C4-2B (cell line): ENCODE results near the gene PPP2R1A.

Experiments used
- H3K27ac ChIP-seq: fragments of 450-650 bp; 2 replicates; pipeline ENCODE4 v1.5.1; 2017
- ZFX ChIP-seq: fragments of 450-650 bp; IDR thresholded peaks from 2 replicates; pipeline ENCODE4 v1.6.1; 2017
- TF ChIP-seq, protein P1 (sequence below): fragments of 450-650 bp; conservative IDR thresholded peaks from 2 replicates; pipeline ENCODE4 v1.5.1; 2017; ENCODE audit warnings: mild to moderate bottlenecking

Gene PPP2R1A

DNA sequence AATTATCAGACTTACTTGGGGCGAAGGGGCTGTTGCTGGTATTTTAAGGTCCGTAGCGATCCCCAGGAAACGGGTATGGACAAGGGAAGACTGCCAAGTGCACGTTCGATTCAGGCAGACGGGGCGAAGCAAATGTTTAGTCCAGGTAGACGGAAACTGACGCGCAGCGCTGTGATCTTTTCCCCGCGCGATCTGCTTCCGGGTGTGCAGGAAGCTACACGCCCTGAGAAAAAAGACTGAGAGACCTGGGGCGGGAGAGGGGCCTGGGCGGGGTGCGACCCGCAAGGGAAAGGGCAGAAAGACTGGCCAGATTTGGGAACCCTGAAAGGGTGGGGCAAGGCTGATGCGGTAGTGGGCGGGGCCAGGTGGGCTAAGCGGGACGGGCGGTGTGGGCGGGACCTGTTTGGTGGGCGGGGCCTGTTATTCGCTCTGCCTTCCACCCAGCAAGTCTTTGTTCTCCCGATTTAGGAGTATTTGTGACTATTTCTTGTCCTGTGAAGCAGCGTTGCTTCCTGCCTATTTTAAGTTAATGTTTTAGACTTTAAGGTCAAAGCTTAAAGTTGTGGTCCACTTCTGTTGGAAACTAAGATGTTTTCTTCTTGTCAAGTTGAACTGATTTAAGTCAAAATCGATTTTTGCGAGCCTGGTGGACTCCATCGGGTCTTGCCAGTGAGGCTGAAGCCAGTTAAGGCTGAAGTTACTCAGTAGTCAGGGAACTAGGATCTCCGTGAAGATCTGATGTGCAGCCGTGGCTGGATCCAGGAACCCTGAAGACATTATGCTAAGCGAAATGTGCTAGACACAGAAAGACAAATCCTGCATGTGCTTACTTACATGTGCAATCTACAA lies 18.3 kb upstream of the PPP2R1A start, which contains the start of gene ZNF836:
Gene ZNF836, minus strand, starts transcription at position 301 of the 849 bp plus-strand sequence. CDS start 3,549 bp downstream, outside the sequence.
- no peak for TF ChIP-seq ZFX
- TF ChIP-seq, protein P1, sequence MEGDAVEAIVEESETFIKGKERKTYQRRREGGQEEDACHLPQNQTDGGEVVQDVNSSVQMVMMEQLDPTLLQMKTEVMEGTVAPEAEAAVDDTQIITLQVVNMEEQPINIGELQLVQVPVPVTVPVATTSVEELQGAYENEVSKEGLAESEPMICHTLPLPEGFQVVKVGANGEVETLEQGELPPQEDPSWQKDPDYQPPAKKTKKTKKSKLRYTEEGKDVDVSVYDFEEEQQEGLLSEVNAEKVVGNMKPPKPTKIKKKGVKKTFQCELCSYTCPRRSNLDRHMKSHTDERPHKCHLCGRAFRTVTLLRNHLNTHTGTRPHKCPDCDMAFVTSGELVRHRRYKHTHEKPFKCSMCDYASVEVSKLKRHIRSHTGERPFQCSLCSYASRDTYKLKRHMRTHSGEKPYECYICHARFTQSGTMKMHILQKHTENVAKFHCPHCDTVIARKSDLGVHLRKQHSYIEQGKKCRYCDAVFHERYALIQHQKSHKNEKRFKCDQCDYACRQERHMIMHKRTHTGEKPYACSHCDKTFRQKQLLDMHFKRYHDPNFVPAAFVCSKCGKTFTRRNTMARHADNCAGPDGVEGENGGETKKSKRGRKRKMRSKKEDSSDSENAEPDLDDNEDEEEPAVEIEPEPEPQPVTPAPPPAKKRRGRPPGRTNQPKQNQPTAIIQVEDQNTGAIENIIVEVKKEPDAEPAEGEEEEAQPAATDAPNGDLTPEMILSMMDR = no peak
- H3K27ac ChIP-seq = peak within 1 kb of the TSS; percentile 62

DNA sequence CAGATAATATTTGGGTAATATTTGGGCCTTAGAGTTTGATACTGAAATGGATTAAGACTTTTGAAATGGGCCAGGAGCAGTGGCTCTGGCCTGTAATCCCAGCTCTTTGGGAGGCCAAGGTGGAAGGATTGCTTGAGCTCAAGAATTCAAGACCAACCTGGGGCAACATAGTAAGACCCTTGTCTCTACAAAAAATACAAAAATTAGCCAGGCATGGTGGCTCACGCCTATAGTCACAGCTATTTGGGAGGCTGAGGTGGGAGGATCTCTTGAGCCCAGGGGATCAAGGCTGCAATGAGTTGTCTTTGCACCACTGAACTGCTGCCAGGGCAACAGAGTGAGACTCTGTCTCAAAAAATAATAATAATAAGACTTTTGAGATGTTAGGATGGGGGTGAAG lies 17.5 kb upstream of the PPP2R1A start:
- no peak overlapping the region for H3K27ac ChIP-seq

DNA sequence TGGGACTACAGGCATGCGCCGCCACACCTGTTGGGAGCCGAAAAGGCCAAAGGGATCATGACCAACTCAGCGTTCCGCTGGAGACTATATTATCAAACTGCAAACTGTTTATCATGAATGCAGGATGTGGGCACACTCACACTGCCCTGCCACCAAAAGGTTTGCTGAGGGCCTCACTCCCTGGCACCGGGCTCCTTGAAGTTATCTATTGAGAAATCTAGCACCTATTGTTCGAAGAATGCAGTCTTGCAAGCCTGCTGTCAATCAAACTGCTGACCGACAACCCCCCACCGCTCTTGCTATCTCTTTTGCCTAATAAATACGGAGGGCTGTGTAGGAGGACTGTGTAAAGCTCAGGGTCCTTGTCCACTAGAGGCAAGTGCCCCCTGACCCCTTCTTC lies 13.3 kb upstream of the PPP2R1A start:
- H3K27ac ChIP-seq = no peak overlapping the region
- TF ChIP-seq, protein P1 = no peak
- no peak for TF ChIP-seq ZFX

More for the DNA sequence above, 17.5 kb upstream of the PPP2R1A start:
- no peak for TF ChIP-seq ZFX
- TF ChIP-seq, protein P1 = no peak

DNA sequence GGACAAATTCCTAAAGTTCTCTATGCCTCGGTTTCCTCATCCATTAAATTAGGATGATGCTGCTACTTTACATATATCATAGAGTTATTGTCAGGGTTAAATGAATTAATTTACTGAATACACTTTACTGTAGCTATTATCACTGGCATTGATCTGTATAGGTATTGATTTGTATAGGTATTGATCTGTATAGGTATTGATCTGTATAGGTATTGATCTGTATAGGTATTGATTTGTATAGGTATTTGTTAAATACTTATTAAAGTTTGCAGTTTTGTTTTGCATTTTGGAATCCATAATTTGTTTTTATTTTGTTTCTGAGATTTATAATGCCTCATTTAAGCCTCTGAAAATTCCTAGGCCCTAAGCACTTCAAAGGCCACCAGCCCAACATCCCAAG lies 2.4 kb upstream of the PPP2R1A start:
- TF ChIP-seq, protein P1 = no peak
- TF ChIP-seq ZFX = no peak
- no peak overlapping the region for H3K27ac ChIP-seq

DNA sequence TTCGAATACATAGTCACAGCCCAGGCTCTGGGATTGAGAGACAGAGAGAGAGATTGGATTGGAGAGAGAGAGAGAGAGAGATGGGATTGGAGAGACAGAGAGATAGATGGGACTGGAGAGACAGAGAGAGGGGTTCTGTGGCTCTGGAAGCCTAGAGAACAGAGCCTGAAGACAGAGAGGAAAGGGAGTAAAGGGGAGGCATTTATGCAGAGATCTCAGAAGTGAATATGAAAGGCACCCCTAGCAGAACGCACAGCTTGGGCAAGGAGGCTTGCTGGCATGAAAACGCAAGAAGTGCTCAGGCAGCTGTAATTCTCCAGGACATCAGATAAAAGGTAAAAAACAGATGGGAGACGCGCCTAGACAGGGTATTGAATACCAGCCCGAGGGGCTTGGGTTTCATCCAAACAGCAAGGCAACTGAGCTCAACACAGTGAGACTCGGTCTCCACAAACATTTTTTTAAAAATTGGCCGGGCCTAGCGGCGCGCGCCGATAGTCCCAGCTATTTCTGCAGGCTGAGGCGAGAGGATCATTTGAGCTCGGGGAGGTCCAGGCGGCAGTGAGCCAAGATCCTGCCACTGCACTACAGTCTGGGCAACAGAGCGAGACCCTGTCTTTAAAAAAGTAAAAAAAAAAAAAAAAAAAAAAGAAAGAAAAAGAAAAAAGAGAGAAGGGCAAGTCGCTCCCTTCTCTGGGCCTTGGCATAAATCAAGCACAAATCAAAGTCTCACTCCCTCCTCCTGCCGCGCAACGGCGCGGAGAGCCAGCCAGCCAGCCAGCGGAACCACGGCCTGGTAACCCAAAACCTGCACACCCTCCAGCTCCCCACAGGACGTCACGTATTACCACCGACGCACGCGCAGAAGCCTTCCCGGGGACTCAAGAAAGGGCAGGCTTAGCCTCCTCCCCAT lies 774 bp upstream of the PPP2R1A start:
- 0 out of 2 replicates have a peak, but pooled peaks have one; percentile 19 for TF ChIP-seq ZFX
- TF ChIP-seq, protein P1 = no peak
- H3K27ac ChIP-seq = peak overlapping the region; percentile 91

DNA sequence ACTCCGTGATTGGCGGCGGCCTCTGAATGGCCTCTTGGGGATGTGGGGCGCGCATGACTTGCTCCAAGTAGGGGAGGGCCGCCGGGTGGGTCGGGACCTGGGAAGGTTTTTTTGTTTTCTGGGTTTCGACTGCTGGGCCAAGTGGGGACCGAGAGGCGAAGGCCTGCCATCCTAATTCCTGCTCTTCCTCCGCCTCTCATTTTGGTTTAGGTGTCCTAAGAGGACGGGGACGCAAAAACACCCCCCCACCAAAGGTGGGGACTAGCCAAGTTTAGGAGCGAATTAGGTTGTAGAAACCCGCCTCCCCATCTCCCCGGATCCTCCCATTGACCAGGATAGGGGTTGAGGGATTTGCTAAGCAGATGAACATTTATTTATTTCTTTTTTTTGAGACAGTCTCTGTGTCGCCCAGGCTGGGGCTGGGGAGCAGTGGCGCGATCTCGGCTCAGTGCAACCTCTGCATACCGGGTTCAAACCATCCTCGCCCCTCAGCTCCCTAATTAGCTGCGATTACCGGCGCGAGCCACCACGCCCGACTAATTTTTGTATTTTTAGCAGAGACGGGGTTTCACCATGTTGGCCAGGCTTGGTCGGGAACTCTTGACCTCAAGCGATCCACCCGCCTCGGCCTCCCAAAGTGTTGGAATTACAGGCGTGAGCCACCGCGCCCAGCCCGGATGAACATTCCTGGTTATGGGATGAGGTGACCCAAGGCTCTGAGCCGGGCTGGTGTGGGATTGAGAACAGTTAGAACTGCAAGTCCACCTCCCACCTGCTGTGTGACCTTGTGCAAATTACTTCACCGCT lies 838 bp downstream of the PPP2R1A start:
- TF ChIP-seq, protein P1 = no peak
- no peak; the same call in 1 of the 2 replicates for TF ChIP-seq ZFX
- peak overlapping the region; percentile 91 for H3K27ac ChIP-seq
